HL-60 (cell line): ENCODE results near the gene OR2G6.
"Not testable (repeated sequence)": the region's sequence is repeated elsewhere in the genome, so short reads cannot be mapped to it uniquely, and the experiment has no call there.

Experiments
- CTCF ChIP-seq: IDR thresholded peaks from one replicate; pipeline ENCODE4 v1.5.1; 2011; ENCODE audit warnings: low read length, control low read depth, inconsistent platforms; ENCODE audit not compliant: insufficient read depth
- GABPA ChIP-seq: IDR thresholded peaks from 2 replicates; pipeline ENCODE4 v1.6.1; 2012; ENCODE audit warnings: low read depth
- POLR2AphosphoS5 ChIP-seq: IDR thresholded peaks from 2 replicates; pipeline ENCODE4 v1.6.1; 2012; ENCODE audit warnings: low read depth
- REST ChIP-seq: IDR thresholded peaks from 2 replicates; pipeline ENCODE4 v1.6.1; 2012; ENCODE audit warnings: low read depth; ENCODE audit not compliant: insufficient replicate concordance
- SPI1 ChIP-seq: IDR thresholded peaks from 2 replicates; pipeline ENCODE4 v1.6.1; 2012; ENCODE audit warnings: low read depth, mild to moderate bottlenecking, borderline replicate concordance

- TF ChIP-seq CTCF, GABPA, REST, POLR2AphosphoS5, SPI1: not testable (repeated sequence)
Observed at GRCh38 chr1:248572049-248572448, 64.2 kb downstream of the OR2G6 start.
